H1 (cell line): ENCODE measurements around the gene MSMP. TPM values are rescaled to one million over a fixed set of nuclear protein-coding genes. Genes with fewer than 3 reads are reported as not detected.

ENCODE experiments used
- CTCF ChIA-PET: fragments of 300-600 bp; sonication (Branson Sonifier 250); formaldehyde crosslinking; loops from one replicate; lab custom pipeline; 2021; ENCODE audit not compliant: partially characterized antibody; lab: Charles Lee
- POLR2A ChIA-PET: fragments of 300-600 bp; sonication (Branson Sonifier 250); formaldehyde crosslinking; loops from one replicate; lab custom pipeline; 2021; ENCODE audit warnings: inconsistent platforms; ENCODE audit not compliant: partially characterized antibody; lab: Charles Lee
- DNase-seq, 2 experiments: peaks; one replicate each; pipeline versions ENCODE4 v3.0.0 to v3.0.0-alpha.2; 2010 to 2022; ENCODE audit warnings: low spot score in 2 of 2, low read depth in 1 of 2, mixed read lengths in 1 of 2
- FAIRE-seq: peaks from 2 replicates; lab custom pipeline; 2011; peaks lifted over from hg19 to GRCh38; lab: Jason Lieb, UNC
- H2AFZ ChIP-seq: 2 replicates; pipeline ENCODE4 v1.8.1; 2012; ENCODE audit warnings: low read length, inconsistent platforms
- H2AK5ac ChIP-seq: 2 replicates; pipeline ENCODE4 v1.6.1; 2013; ENCODE audit warnings: low read depth, low read length
- H2BK120ac ChIP-seq: replicated peaks from 2 replicates; pipeline ENCODE3; 2013; ENCODE audit warnings: low read depth, low read length, inconsistent platforms
- H2BK12ac ChIP-seq: 2 replicates; pipeline ENCODE4 v1.6.1; 2013; ENCODE audit warnings: low read depth, low read length
- H2BK15ac ChIP-seq: 2 replicates; pipeline ENCODE4 v1.6.1; 2013; ENCODE audit warnings: low read length
- H2BK20ac ChIP-seq: 2 replicates; pipeline ENCODE4 v1.6.1; 2013; ENCODE audit warnings: low read length
- H2BK5ac ChIP-seq: 2 replicates; pipeline ENCODE4 v1.6.1; 2013; ENCODE audit warnings: low read depth, low read length
- H3K14ac ChIP-seq: 2 replicates; pipeline ENCODE4 v1.6.1; 2013; ENCODE audit warnings: inconsistent platforms; ENCODE audit not compliant: insufficient read length
- H3K18ac ChIP-seq: 2 replicates; pipeline ENCODE4 v1.6.1; 2013; ENCODE audit warnings: low read length; ENCODE audit errors: extremely low read depth
- H3K23ac ChIP-seq: 2 replicates; pipeline ENCODE4 v1.6.1; 2013; ENCODE audit warnings: inconsistent platforms; ENCODE audit not compliant: insufficient read length
- H3K23me2 ChIP-seq: 2 replicates; pipeline ENCODE4 v1.6.1; 2013; ENCODE audit warnings: low read depth, low read length
- H3K27ac ChIP-seq: 2 replicates; pipeline ENCODE4 v1.6.1; 2011; ENCODE audit warnings: low read depth, low read length, inconsistent platforms
- H3K27me3 ChIP-seq, 4 experiments: replicated peaks in 1 of 4; 1 replicate in 1 of 4; 2 replicates in 3 of 4; pipeline versions ENCODE4 v1.6.1 to v1.8.1; 2011 to 2013; ENCODE audit warnings: low read length in 3 of 4, mild to moderate bottlenecking in 3 of 4, inconsistent platforms in 2 of 4, mixed read lengths in 2 of 4, moderate library complexity in 1 of 4; ENCODE audit not compliant: control insufficient read depth in 3 of 4, insufficient read depth in 3 of 4; ENCODE audit errors: extremely low read depth in 1 of 4
- H3K36me3 ChIP-seq, 4 experiments: 2 replicates each; pipeline versions ENCODE4 v1.6.1 to v1.8.1; 2011 to 2013; ENCODE audit warnings: mild to moderate bottlenecking in 4 of 4, low read length in 3 of 4, moderate library complexity in 2 of 4, control low read depth in 1 of 4, inconsistent platforms in 1 of 4; ENCODE audit not compliant: insufficient read depth in 4 of 4, control insufficient read depth in 2 of 4
- H3K4ac ChIP-seq: replicated peaks from 2 replicates; pipeline ENCODE3; 2013; ENCODE audit warnings: low read length, low read depth, mixed read lengths, inconsistent platforms; ENCODE audit not compliant: insufficient read length
- H3K4me1 ChIP-seq, 4 experiments: replicated peaks in 1 of 4; 1 replicate in 1 of 4; 2 replicates in 3 of 4; pipeline versions ENCODE4 v1.6.1 to v1.8.1; 2011 to 2013; ENCODE audit warnings: low read length in 3 of 4, inconsistent platforms in 2 of 4, mixed read lengths in 1 of 4; ENCODE audit not compliant: insufficient read depth in 4 of 4, control insufficient read depth in 3 of 4
- H3K4me2 ChIP-seq, 2 experiments: 2 replicates each; pipeline versions ENCODE4 v1.6.1 to v1.8.1; 2011 to 2013; ENCODE audit warnings: low read depth in 2 of 2, low read length in 2 of 2, control low read depth in 1 of 2, inconsistent platforms in 1 of 2, mild to moderate bottlenecking in 1 of 2; ENCODE audit not compliant: insufficient read depth in 1 of 2
- H3K4me3 ChIP-seq, 4 experiments: fragments of 200-600, 300-600 bp in 1 of 4; sonication (generic), shearing (Covaris generic), sonication (Bioruptor Twin) in 1 of 4; 2 replicates each; pipeline versions ENCODE4 v1.5.1 to v1.8.1; 2011 to 2016; ENCODE audit warnings: low read length in 4 of 4, low read depth in 3 of 4, control low read depth in 2 of 4, inconsistent platforms in 2 of 4, mild to moderate bottlenecking in 2 of 4, mixed read lengths in 1 of 4, moderate library complexity in 1 of 4; ENCODE audit not compliant: insufficient read depth in 2 of 4; ENCODE audit errors: extremely low read depth in 1 of 4
- H3K56ac ChIP-seq: replicated peaks from 2 replicates; pipeline ENCODE3; 2013; ENCODE audit warnings: low read depth, mild to moderate bottlenecking, mixed read lengths, low read length, inconsistent platforms; ENCODE audit not compliant: insufficient read length
- H3K79me1 ChIP-seq: 2 replicates; pipeline ENCODE4 v1.6.1; 2013; ENCODE audit warnings: low read depth, low read length, control low read depth
- H3K79me2 ChIP-seq, 2 experiments: 2 replicates each; pipeline versions ENCODE4 v1.6.1 to v1.8.1; 2012 to 2013; ENCODE audit warnings: low read length in 2 of 2, mild to moderate bottlenecking in 2 of 2, inconsistent platforms in 1 of 2; ENCODE audit not compliant: insufficient read depth in 2 of 2, control insufficient read depth in 1 of 2
- H3K9ac ChIP-seq, 4 experiments: replicated peaks in 1 of 4; 1 replicate in 1 of 4; 2 replicates in 3 of 4; pipeline versions ENCODE4 v1.6.1 to v1.8.1; 2011 to 2013; ENCODE audit warnings: low read depth in 3 of 4, low read length in 3 of 4, control low read depth in 2 of 4, mild to moderate bottlenecking in 2 of 4, moderate library complexity in 2 of 4, inconsistent platforms in 1 of 4; ENCODE audit errors: extremely low read depth in 1 of 4
- H3K9me3 ChIP-seq, 2 experiments: 2 replicates each; pipeline versions ENCODE4 v1.6.1 to v1.8.1; 2012 to 2013; ENCODE audit warnings: mild to moderate bottlenecking in 2 of 2, moderate library complexity in 2 of 2, control low read depth in 1 of 2, inconsistent platforms in 1 of 2, low read depth in 1 of 2, low read length in 1 of 2, mixed read lengths in 1 of 2; ENCODE audit not compliant: insufficient read depth in 2 of 2
- H4K20me1 ChIP-seq, 2 experiments: replicated peaks in 1 of 2; 2 replicates each; pipeline versions ENCODE3 to v1.8.1; 2011 to 2013; ENCODE audit warnings: inconsistent platforms in 2 of 2, low read length in 2 of 2, mild to moderate bottlenecking in 1 of 2; ENCODE audit not compliant: insufficient read depth in 2 of 2, control insufficient read depth in 1 of 2
- H4K5ac ChIP-seq: 2 replicates; pipeline ENCODE4 v1.6.1; 2013; ENCODE audit warnings: low read length, low read depth, mixed read lengths, inconsistent platforms; ENCODE audit not compliant: insufficient read length
- H4K8ac ChIP-seq: 2 replicates; pipeline ENCODE4 v1.8.0; 2013; ENCODE audit warnings: mild to moderate bottlenecking, moderate library complexity, low read length, inconsistent platforms; ENCODE audit not compliant: insufficient read depth; ENCODE audit errors: extremely low read depth
- H4K91ac ChIP-seq: replicated peaks from 2 replicates; pipeline ENCODE3; 2013; ENCODE audit warnings: low read length, mixed read lengths, inconsistent platforms; ENCODE audit not compliant: insufficient read length
- CHD2 ChIP-seq: IDR thresholded peaks from 2 replicates; pipeline ENCODE4 v1.6.1; 2012; ENCODE audit warnings: low read length, improper control_type of control experiment
- NRF1 ChIP-seq: IDR thresholded peaks from 2 replicates; pipeline ENCODE4 v1.6.1; 2011; ENCODE audit warnings: mild to moderate bottlenecking, low read depth, low read length, improper control_type of control experiment
- RAD21 ChIP-seq, 2 experiments: IDR thresholded peaks in 1 of 2; conservative IDR thresholded peaks in 1 of 2; 2 replicates each; pipeline ENCODE4 v1.6.1; 2011; ENCODE audit warnings: low read depth in 2 of 2, low read length in 2 of 2, improper control_type of control experiment in 1 of 2, inconsistent platforms in 1 of 2, mild to moderate bottlenecking in 1 of 2, moderate library complexity in 1 of 2
- WGBS, 2 experiments: shearing (Covaris generic) in 1 of 2; methylation state at CpG; one replicate each; pipeline versions ENCODE4 v1.1.6 to v1.1.7; 2013 to 2015; ENCODE audit warnings: low lambda C conversion rate in 2 of 2, mixed read lengths in 2 of 2, inconsistent platforms in 1 of 2, low coverage in 1 of 2, missing lambda C conversion rate in 1 of 2; ENCODE audit not compliant: insufficient replicate concordance in 2 of 2, insufficient coverage in 1 of 2, insufficient read length in 1 of 2; ENCODE audit errors: extremely low coverage in 1 of 2, missing lambda C conversion rate in 1 of 2; 5-methylcytosine and 5-hydroxymethylcytosine counted together
- polyA plus RNA-seq, 7 experiments: library from polyadenylated mRNA; depleted of rRNA in 3 of 7; stranded (reverse) in 5 of 7; unstranded in 2 of 7; fragments of >200 nt in 5 of 7; fragments of 200-250 nt in 2 of 7; gene quantifications; 1 replicate in 5 of 7; 2 replicates in 1 of 7; 4 replicates in 1 of 7; pipeline versions ENCODE4 v1.2.1 to v1.2.3, GENCODE V29; 2011 to 2013; ENCODE audit warnings: missing spikeins in 2 of 7, mixed read lengths in 2 of 7
- total RNA-seq: library from RNA; stranded (reverse); fragmentation: NEBNext Ultra II Directional; extraction: Animal tissue kit (Norgen Biotek cat#: 25700); gene quantifications from 2 replicates; pipeline ENCODE4 v1.2.1, GENCODE V29; 2021

The MSMP gene
- total and polyA plus RNA-seq, 2 of the 8 experiments (the other 6 are each of a cell fraction or from before 2014, with no cell fraction given): 0.53 TPM; not detected in 1

DNA sequence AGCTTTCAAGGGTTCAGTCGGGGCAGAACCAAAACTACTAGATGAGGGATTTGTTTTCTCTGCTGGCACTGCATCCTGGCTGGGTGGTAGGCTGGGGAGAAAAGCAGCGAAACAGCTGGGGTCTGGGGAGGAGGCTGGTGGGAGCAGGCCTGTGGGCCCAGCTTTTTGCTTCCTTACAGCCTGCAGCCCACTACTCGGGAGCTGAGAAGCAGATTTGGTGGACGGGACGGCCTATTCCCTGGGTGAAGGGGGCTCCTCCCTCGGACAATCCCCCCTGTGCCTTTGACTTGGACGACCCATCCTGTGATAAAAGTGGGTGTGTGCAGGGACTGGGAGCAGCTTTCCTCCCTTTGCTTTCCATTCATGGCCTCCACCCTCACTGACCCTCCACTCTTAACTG, 46.5 kb upstream of the MSMP start:
- no peak overlapping the region for H3K14ac ChIP-seq
- TF ChIP-seq NRF1 (no peak), RAD21 (IDR thresholded peaks at IDR 0.05 in 1 of 2, conservative IDR thresholded peaks at IDR 0.05 in 1 of 2; ENCODE audit: low read depth in 2 of 2, low read length in 2 of 2) (no peak), CHD2 (no peak)
- H2BK20ac ChIP-seq: no peak overlapping the region
- H2AFZ ChIP-seq: no peak overlapping the region
- H3K23ac ChIP-seq: no peak overlapping the region
- H4K5ac ChIP-seq: no peak overlapping the region
- H2BK5ac ChIP-seq: no peak overlapping the region
- H3K23me2 ChIP-seq: no peaks in the 10 kb centered on the region; the same call in 1 of the 2 replicates
- H3K9me3 ChIP-seq: no peaks in the 10 kb centered on the region
- no peak overlapping the region for H3K18ac ChIP-seq
- H3K79me2 ChIP-seq: no peaks in the 10 kb centered on the region
- no peaks in the 10 kb centered on the region for H3K79me1 ChIP-seq
- H3K27me3 ChIP-seq: no peaks in the 10 kb centered on the region
- H3K4me2 ChIP-seq: no peak overlapping the region
- H3K4me3 ChIP-seq: no peak overlapping the region
- ChIA-PET POLR2A (no interaction called here), CTCF (interaction anchor here (1.3 to 4.8 kb wide), 4 partner anchors 11 to 35 kb away, joined by 5 to 18 read pairs (median 9); partner anchors contain the start of genes HINT2 and SPAG8)
- no peak overlapping the region for H3K9ac ChIP-seq
- no peak overlapping the region for H3K56ac ChIP-seq
- H2BK15ac ChIP-seq: no peak overlapping the region
- peaks cover 0 to 4% (median 0%) of the 10 kb centered on the region in 4 experiments; a peak in 3 of 8 replicates for H3K36me3 ChIP-seq
- H2BK120ac ChIP-seq: no peak overlapping the region
- FAIRE-seq (no peak), DNase-seq (no peak)
- no peak overlapping the region for H4K8ac ChIP-seq
- H3K4me1 ChIP-seq: no peaks in the 10 kb centered on the region
- peaks cover 0 to 2% of the 10 kb centered on the region in 2 experiments for H4K20me1 ChIP-seq
- H2BK12ac ChIP-seq: no peak overlapping the region
- no peak overlapping the region for H3K4ac ChIP-seq
- no peak overlapping the region for H2AK5ac ChIP-seq
- no peak overlapping the region for H3K27ac ChIP-seq
- 89% methylated on average over 7 of the region's 7 CpGs; no CpG with 5 or more reads in 1 of the 2 experiments for WGBS, 2 experiments
- no peak overlapping the region for H4K91ac ChIP-seq
